Vagina (tissue), 2 donors: Measurements from ENCODE around the gene CARD9. TPM values are rescaled to one million over a fixed set of nuclear protein-coding genes. Genes with fewer than 3 reads are reported as not detected.

Experiments
- DNase-seq, 2 donors: peaks; one replicate each; pipeline ENCODE4 v3.0.0-alpha.2; 2017; ENCODE audit errors: extremely low spot score in 2 of 2
- H3K27ac ChIP-seq: fragments of 200-600 bp; sonication (generic); one replicate; pipeline ENCODE4 v1.5.1; 2019
- H3K27me3 ChIP-seq: fragments of 200-600 bp; sonication (generic); one replicate; pipeline ENCODE4 v1.5.1; 2019
- H3K36me3 ChIP-seq, 2 donors: fragments of 200-600 bp; sonication (generic); one replicate each; pipeline ENCODE4 v1.5.1; 2017 to 2019
- H3K4me1 ChIP-seq: fragments of 200-600 bp; sonication (generic); one replicate; pipeline ENCODE4 v1.5.1; 2019
- H3K4me3 ChIP-seq, 2 donors: fragments of 200-600 bp; sonication (generic); 1 replicate in 1 of 2; 2 replicates in 1 of 2; pipeline ENCODE4 v1.5.1; 2016 to 2019
- H3K9me3 ChIP-seq: fragments of 200-600 bp; sonication (generic); one replicate; pipeline ENCODE4 v1.5.1; 2019
- CTCF ChIP-seq, 3 experiments: fragments of 450-650 bp in 2 of 3; fragments of 200-600 bp in 1 of 3; sonication (generic) in 1 of 3; IDR thresholded peaks; one replicate each; pipeline ENCODE4 v1.5.1; 2017 to 2019; ENCODE audit warnings: antibody characterized with exemption in 3 of 3, mild to moderate bottlenecking in 2 of 3, moderate library complexity in 2 of 3
- POLR2A ChIP-seq, 2 donors: fragments of 450-650 bp; IDR thresholded peaks; one replicate each; pipeline ENCODE4 v1.6.1; 2017; ENCODE audit warnings: antibody characterized with exemption in 2 of 2, mild to moderate bottlenecking in 2 of 2, moderate library complexity in 2 of 2
- POLR2AphosphoS5 ChIP-seq, 2 donors: sonication (generic); formaldehyde crosslinking; IDR thresholded peaks; one replicate each; pipeline ENCODE4 v1.9.0; 2017; ENCODE audit warnings: antibody characterized with exemption in 2 of 2, mild to moderate bottlenecking in 2 of 2, low read depth in 1 of 2; ENCODE audit not compliant: insufficient read depth in 1 of 2
- intact Hi-C: fragments of 100-400 bp; cut with DNase I; formaldehyde crosslinking; loops from one replicate; pipeline ENCODE4 v1.15.1; 2023
- total RNA-seq: library from RNA; depleted of rRNA; stranded (reverse); fragments of >200 nt; gene quantifications from one replicate; pipeline ENCODE4 v1.2.3, GENCODE V29; 2016

Gene CARD9
- total RNA-seq, 1 donor from 2014 or later = 16.9 TPM

- H3K9me3 ChIP-seq = no peaks in the 10 kb centered on the region
- no peak for DNase-seq
- H3K4me1 ChIP-seq = peaks cover 14% of the 10 kb centered on the region
- TF ChIP-seq CTCF (IDR thresholded peaks at IDR 0.05) (peak; percentile 35 to 41 (median 36)), POLR2AphosphoS5 (IDR thresholded peaks at IDR 0.05; ENCODE audit: insufficient read depth in 1 of 2, low read depth in 1 of 2) (no peak)
- H3K27ac ChIP-seq = no peak overlapping the region
- intact Hi-C loops = no loop called here
- peaks cover 0 to 7% of the 10 kb centered on the region in 2 donors for H3K36me3 ChIP-seq
- no peaks in the 10 kb centered on the region for H3K27me3 ChIP-seq
- no peak overlapping the region for H3K4me3 ChIP-seq
Observed at GRCh38 chr9:136339173-136339957, 34.1 kb downstream of the CARD9 start.

- no peak overlapping the region for H3K27ac ChIP-seq
- TF ChIP-seq POLR2A (IDR thresholded peaks at IDR 0.05) (no peak), POLR2AphosphoS5 (IDR thresholded peaks at IDR 0.05; ENCODE audit: insufficient read depth in 1 of 2, low read depth in 1 of 2) (no peak), CTCF (IDR thresholded peaks at IDR 0.05) (no peak)
- DNase-seq = no peak
- intact Hi-C loops = no loop called here
- H3K4me3 ChIP-seq = no peak overlapping the region
- H3K36me3 ChIP-seq = peaks cover 0 to 7% of the 10 kb centered on the region in 2 donors
- H3K27me3 ChIP-seq = no peaks in the 10 kb centered on the region
- H3K9me3 ChIP-seq = no peaks in the 10 kb centered on the region
- H3K4me1 ChIP-seq = peaks cover 14% of the 10 kb centered on the region
Observed at GRCh38 chr9:136338511-136338910, 35.0 kb downstream of the CARD9 start.

- Histone ChIP-seq H3K9me3 (no peaks in the 10 kb centered on the region), H3K27me3 (no peaks in the 10 kb centered on the region), H3K4me3 (no peak overlapping the region), H3K36me3 (peaks cover 0 to 7% of the 10 kb centered on the region in 2 donors), H3K4me1 (peaks cover 9% of the 10 kb centered on the region), H3K27ac (no peak overlapping the region)
- TF ChIP-seq POLR2A (IDR thresholded peaks at IDR 0.05) (no peak), CTCF (IDR thresholded peaks at IDR 0.05) (no peak), POLR2AphosphoS5 (IDR thresholded peaks at IDR 0.05; ENCODE audit: insufficient read depth in 1 of 2, low read depth in 1 of 2) (no peak)
- intact Hi-C loops = no loop called here
- no peak for DNase-seq
Observed at GRCh38 chr9:136337416-136338395, 35.8 kb downstream of the CARD9 start.

GRCh38 chr9:136336881-136337280, 36.6 kb downstream of the CARD9 start:
- H3K4me1 ChIP-seq = peaks cover under 1% of the 10 kb centered on the region
- intact Hi-C loops = no loop called here
- H3K27ac ChIP-seq = no peak overlapping the region
- no peak overlapping the region for H3K4me3 ChIP-seq
- no peaks in the 10 kb centered on the region for H3K9me3 ChIP-seq
- H3K36me3 ChIP-seq = peaks cover 0 to 7% of the 10 kb centered on the region in 2 donors
- no peak for DNase-seq
- no peak for TF ChIP-seq POLR2A (IDR thresholded peaks at IDR 0.05)
- TF ChIP-seq POLR2AphosphoS5 (IDR thresholded peaks at IDR 0.05; ENCODE audit: insufficient read depth in 1 of 2, low read depth in 1 of 2) = no peak
- no peak for TF ChIP-seq CTCF (IDR thresholded peaks at IDR 0.05)
- H3K27me3 ChIP-seq = no peaks in the 10 kb centered on the region
